ENCODE results near the gene TRIP12.
"Not testable (repeated sequence)": the region's sequence is repeated elsewhere in the genome, so short reads cannot be mapped to it uniquely, and the experiment has no call there.

The TRIP12 gene

GRCh38 chr2:229873123-229873581 lies 48.7 kb downstream of the TRIP12 start:
- no peak for DNase-seq

GRCh38 chr2:229870903-229871656 lies 50.7 kb downstream of the TRIP12 start:
- no peak for DNase-seq

GRCh38 chr2:229869226-229869625 lies 52.6 kb downstream of the TRIP12 start:
- DNase-seq = no peak

- no peak for DNase-seq
Observed at GRCh38 chr2:229868794-229869193, 53.0 kb downstream of the TRIP12 start.

GRCh38 chr2:229865033-229865432 lies 56.8 kb downstream of the TRIP12 start:
- DNase-seq = no peak

- no peak for DNase-seq
Observed at GRCh38 chr2:229861431-229861830, 60.4 kb downstream of the TRIP12 start.

GRCh38 chr2:229860334-229860733 lies 61.5 kb downstream of the TRIP12 start:
- no peak for DNase-seq

GRCh38 chr2:229858351-229858750 lies 63.5 kb downstream of the TRIP12 start:
- no peak for DNase-seq

- DNase-seq = no peak
Observed at GRCh38 chr2:229857634-229858033, 64.2 kb downstream of the TRIP12 start.

- no peak for DNase-seq
Observed at GRCh38 chr2:229856413-229856812, 65.4 kb downstream of the TRIP12 start.

- DNase-seq = no peak
Observed at GRCh38 chr2:229855116-229855515, 66.7 kb downstream of the TRIP12 start.

GRCh38 chr2:229852565-229852964 lies 69.2 kb downstream of the TRIP12 start:
- peak; percentile 30 for DNase-seq

- DNase-seq = no peak
Observed at GRCh38 chr2:229851870-229852269, 69.9 kb downstream of the TRIP12 start.

- DNase-seq = not testable (repeated sequence)
Observed at GRCh38 chr2:229850355-229851275, 71.2 kb downstream of the TRIP12 start.

- DNase-seq = no peak
Observed at GRCh38 chr2:229849073-229849472, 72.7 kb downstream of the TRIP12 start.

GRCh38 chr2:229843613-229844012 lies 78.2 kb downstream of the TRIP12 start:
- no peak for DNase-seq

GRCh38 chr2:229838729-229839128 lies 83.1 kb downstream of the TRIP12 start:
- DNase-seq = no peak

- DNase-seq = no peak
Observed at GRCh38 chr2:229836847-229837246, 85.0 kb downstream of the TRIP12 start.

GRCh38 chr2:229835596-229836283 lies 86.1 kb downstream of the TRIP12 start:
- no peak for DNase-seq

GRCh38 chr2:229834368-229834767 lies 87.4 kb downstream of the TRIP12 start:
- not testable (repeated sequence) for DNase-seq

GRCh38 chr2:229832510-229832898 lies 89.3 kb downstream of the TRIP12 start:
- no peak for DNase-seq

- DNase-seq = no peak
Observed at GRCh38 chr2:229831805-229832509, 89.9 kb downstream of the TRIP12 start.

GRCh38 chr2:229825476-229825875 lies 96.3 kb downstream of the TRIP12 start:
- DNase-seq = no peak
